Activated CD4-positive, alpha-beta T cell treated with anti-CD3 and anti-CD28 coated beads, Interleukin-2, amount 50 U/mL, for 16 hours (primary cell): ENCODE data around the gene S100A3.
"Not testable (repeated sequence)": the region's sequence is repeated elsewhere in the genome, so short reads cannot be mapped to it uniquely, and the experiment has no call there.

Experiments
- DNase-seq: peaks from one replicate; pipeline ENCODE4 v3.0.0-alpha.2; 2020

Gene S100A3

GRCh38 chr1:153548722-153549688 lies at the start of gene S100A3:
TSS of gene S100A3 (minus strand) at chr1:153549258. CDS start at chr1:153548485, 773 bp downstream.
- DNase-seq = no peak

- peak; percentile 25 for DNase-seq
Measured at GRCh38 chr1:153598309-153599172, 49.5 kb upstream of the S100A3 start.

- peak; percentile 40 for DNase-seq
Measured at GRCh38 chr1:153597206-153597605, 48.1 kb upstream of the S100A3 start.

- DNase-seq = no peak
Measured at GRCh38 chr1:153592748-153593147, 43.7 kb upstream of the S100A3 start.

- no peak for DNase-seq
Measured at GRCh38 chr1:153588482-153588881, 39.4 kb upstream of the S100A3 start.

GRCh38 chr1:153588033-153588432 lies 39.0 kb upstream of the S100A3 start:
- not testable (repeated sequence) for DNase-seq

- DNase-seq = no peak
Measured at GRCh38 chr1:153587314-153587713, 38.3 kb upstream of the S100A3 start.

- no peak for DNase-seq
Measured at GRCh38 chr1:153586347-153586746, 37.3 kb upstream of the S100A3 start.

- no peak for DNase-seq
Measured at GRCh38 chr1:153585006-153585405, 35.9 kb upstream of the S100A3 start.

- no peak for DNase-seq
Measured at GRCh38 chr1:153583976-153584375, 34.9 kb upstream of the S100A3 start.

GRCh38 chr1:153583514-153583913 lies 34.5 kb upstream of the S100A3 start:
- DNase-seq = not testable (repeated sequence)

- not testable (repeated sequence) for DNase-seq
Measured at GRCh38 chr1:153582836-153583235, 33.8 kb upstream of the S100A3 start.

- no peak for DNase-seq
Measured at GRCh38 chr1:153578936-153579335, 29.9 kb upstream of the S100A3 start.

- no peak for DNase-seq
Measured at GRCh38 chr1:153578490-153578889, 29.4 kb upstream of the S100A3 start.

GRCh38 chr1:153577624-153578051 lies 28.6 kb upstream of the S100A3 start:
- no peak for DNase-seq

GRCh38 chr1:153577138-153577537 lies 28.1 kb upstream of the S100A3 start:
- no peak for DNase-seq

- not testable (repeated sequence) for DNase-seq
Measured at GRCh38 chr1:153575497-153575896, 26.4 kb upstream of the S100A3 start.

- not testable (repeated sequence) for DNase-seq
Measured at GRCh38 chr1:153575081-153575491, 26.0 kb upstream of the S100A3 start.

GRCh38 chr1:153573351-153573750 lies 24.3 kb upstream of the S100A3 start:
- no peak for DNase-seq

GRCh38 chr1:153572569-153573015 lies 23.5 kb upstream of the S100A3 start:
- peak; percentile 78 for DNase-seq

GRCh38 chr1:153571706-153572105 lies 22.6 kb upstream of the S100A3 start:
- DNase-seq = no peak

GRCh38 chr1:153570874-153571273 lies 21.8 kb upstream of the S100A3 start:
- DNase-seq = no peak

- no peak for DNase-seq
Measured at GRCh38 chr1:153569465-153569864, 20.4 kb upstream of the S100A3 start.
